ENCODE measurements around the gene CASP10. TPM values are rescaled to one million over a fixed set of nuclear protein-coding genes. Genes with fewer than 3 reads are reported as not detected.

The CASP10 gene
- polyA plus RNA-seq, 1 experiment: 2.6 TPM

GRCh38 chr2:201171259-201171814 lies 11.6 kb upstream of the CASP10 start:
- no peak for TF ChIP-seq CTCF (IDR thresholded peaks at IDR 0.05; ENCODE audit: low read depth, low read length)
- no peak overlapping the region for H3K27ac ChIP-seq (ENCODE audit: low read depth, low read length)
- no peak for DNase-seq (ENCODE audit: low read depth, low spot score)
- H3K4me3 ChIP-seq (ENCODE audit: low read depth, low read length): no peak overlapping the region
- H3K27me3 ChIP-seq (ENCODE audit: control insufficient read depth, insufficient read depth, low read length): no peaks in the 10 kb centered on the region
- ChIA-PET POLR2A (interaction anchor here (0.6 to 0.7 kb wide), 2 partner anchors 53 to 159 kb away, joined by 3 read pairs; no protein-coding TSS in a partner anchor), CTCF (interaction anchor here (1.6 to 2.0 kb wide), 2 partner anchors 13 to 270 kb away, joined by 5 to 8 read pairs; no protein-coding TSS in a partner anchor)
- no peaks in the 10 kb centered on the region; the same call in 1 of the 2 replicates for H3K9me3 ChIP-seq (ENCODE audit: control insufficient read depth, insufficient read depth, low read length)

- CTCF ChIA-PET: interaction anchor here (1.6 to 2.0 kb wide), 2 partner anchors 14 to 103 kb away, joined by 3 to 8 read pairs; no protein-coding TSS in a partner anchor
- no peaks in the 10 kb centered on the region; the same call in 1 of the 2 replicates for H3K9me3 ChIP-seq (ENCODE audit: control insufficient read depth, insufficient read depth, low read length)
- no peak overlapping the region for H3K4me3 ChIP-seq (ENCODE audit: low read depth, low read length)
- no peak overlapping the region for H3K27ac ChIP-seq (ENCODE audit: low read depth, low read length)
- TF ChIP-seq CTCF (IDR thresholded peaks at IDR 0.05; ENCODE audit: low read depth, low read length): no peak
- no peaks in the 10 kb centered on the region for H3K27me3 ChIP-seq (ENCODE audit: control insufficient read depth, insufficient read depth, low read length)
- POLR2A ChIA-PET: interaction anchor here (0.6 kb wide), 1 partner anchor 158 kb away, joined by 3 read pairs; no protein-coding TSS in a partner anchor
- no peak for DNase-seq (ENCODE audit: low read depth, low spot score)
These were observed 10.7 kb upstream of the CASP10 start for GRCh38 chr2:201172279-201172678.

- H3K27me3 ChIP-seq (ENCODE audit: control insufficient read depth, insufficient read depth, low read length): no peaks in the 10 kb centered on the region
- H3K27ac ChIP-seq (ENCODE audit: low read depth, low read length): no peak overlapping the region
- DNase-seq (ENCODE audit: low read depth, low spot score): no peak
- ChIA-PET CTCF (interaction anchor here (1.0 to 1.5 kb wide), 2 partner anchors 58 to 273 kb away, joined by 3 to 4 read pairs; no protein-coding TSS in a partner anchor), POLR2A (no interaction called here)
- no peak overlapping the region for H3K4me3 ChIP-seq (ENCODE audit: low read depth, low read length)
- no peak for TF ChIP-seq CTCF (IDR thresholded peaks at IDR 0.05; ENCODE audit: low read depth, low read length)
- H3K9me3 ChIP-seq (ENCODE audit: control insufficient read depth, insufficient read depth, low read length): peaks cover 15% of the 10 kb centered on the region
These were observed 8.3 kb upstream of the CASP10 start for GRCh38 chr2:201174687-201175086.

- POLR2A ChIA-PET: no interaction called here
- TF ChIP-seq CTCF (IDR thresholded peaks at IDR 0.05; ENCODE audit: low read depth, low read length): no peak
- Histone ChIP-seq H3K9me3 (ENCODE audit: control insufficient read depth, insufficient read depth, low read length) (peaks cover 15% of the 10 kb centered on the region), H3K27me3 (ENCODE audit: control insufficient read depth, insufficient read depth, low read length) (no peaks in the 10 kb centered on the region), H3K4me3 (ENCODE audit: low read depth, low read length) (no peak overlapping the region), H3K27ac (ENCODE audit: low read depth, low read length) (no peak overlapping the region)
- no peak for DNase-seq (ENCODE audit: low read depth, low spot score)
- CTCF ChIA-PET: interaction anchor here (0.5 to 3.2 kb wide), 5 partner anchors 18 to 271 kb away, joined by 3 to 36 read pairs (median 8); no protein-coding TSS in a partner anchor
These were observed 6.9 kb upstream of the CASP10 start for GRCh38 chr2:201176081-201176481.

GRCh38 chr2:201180010-201180409 lies 2.9 kb upstream of the CASP10 start:
- Histone ChIP-seq H3K9me3 (ENCODE audit: control insufficient read depth, insufficient read depth, low read length) (peaks cover 15% of the 10 kb centered on the region), H3K4me3 (ENCODE audit: low read depth, low read length) (no peak overlapping the region), H3K27me3 (ENCODE audit: control insufficient read depth, insufficient read depth, low read length) (no peaks in the 10 kb centered on the region), H3K27ac (ENCODE audit: low read depth, low read length) (no peak overlapping the region)
- no peak for TF ChIP-seq CTCF (IDR thresholded peaks at IDR 0.05; ENCODE audit: low read depth, low read length)
- CTCF ChIA-PET: interaction anchor here (1.0 kb wide), 1 partner anchor 52 kb away, joined by 3 read pairs; no protein-coding TSS in a partner anchor
- no peak for DNase-seq (ENCODE audit: low read depth, low spot score)
- POLR2A ChIA-PET: no interaction called here

All from AG04450 (cell line).